HEK293 (cell line): ENCODE results near the gene PRODH2.

Source experiments
- BCL11B ChIP-seq: fragments of 450-650 bp; formaldehyde crosslinking; IDR thresholded peaks from 2 replicates; pipeline ENCODE4 v1.5.1; 2016; ENCODE audit warnings: low read depth, missing biosample characterization, missing genetic modification characterization
- GFI1B ChIP-seq: fragments of 450-650 bp; formaldehyde crosslinking; IDR thresholded peaks from 2 replicates; pipeline ENCODE4 v1.5.1; 2016; ENCODE audit warnings: missing biosample characterization, missing genetic modification characterization
- GLIS2 ChIP-seq: fragments of 450-650 bp; formaldehyde crosslinking; IDR thresholded peaks from 2 replicates; pipeline ENCODE4 v1.5.1; 2016; ENCODE audit warnings: missing biosample characterization, missing genetic modification characterization
- HOXA7 ChIP-seq: sonication (generic); formaldehyde crosslinking; IDR thresholded peaks from 2 replicates; pipeline ENCODE4 v1.8.1; 2022; ENCODE audit warnings: missing genetic modification reagents, borderline replicate concordance
- HOXD13 ChIP-seq: sonication (generic); formaldehyde crosslinking; IDR thresholded peaks from 2 replicates; pipeline ENCODE4 v1.8.0; 2022; ENCODE audit warnings: missing genetic modification reagents, borderline replicate concordance
- IKZF3 ChIP-seq: fragments of 450-650 bp; IDR thresholded peaks from 2 replicates; pipeline ENCODE4 v1.5.0; 2018; ENCODE audit warnings: missing biosample characterization, mild to moderate bottlenecking, missing genetic modification characterization, moderate library complexity
- MZF1 ChIP-seq: fragments of 450-650 bp; formaldehyde crosslinking; IDR thresholded peaks from 2 replicates; pipeline ENCODE4 v1.5.1; 2017; ENCODE audit warnings: missing biosample characterization, missing genetic modification characterization, borderline replicate concordance
- REPIN1 ChIP-seq: fragments of 450-650 bp; formaldehyde crosslinking; IDR thresholded peaks from 2 replicates; pipeline ENCODE4 v1.5.1; 2017; ENCODE audit warnings: missing biosample characterization, missing genetic modification characterization, low read depth
- SP2 ChIP-seq: fragments of 450-650 bp; formaldehyde crosslinking; IDR thresholded peaks from 2 replicates; pipeline ENCODE4 v1.5.1; 2016; ENCODE audit warnings: missing biosample characterization, missing genetic modification characterization
- ZBTB1 ChIP-seq: fragments of 450-650 bp; formaldehyde crosslinking; IDR thresholded peaks from 2 replicates; pipeline ENCODE4 v1.5.1; 2016; ENCODE audit warnings: missing biosample characterization, missing genetic modification characterization
- ZBTB21 ChIP-seq: fragments of 450-650 bp; formaldehyde crosslinking; IDR thresholded peaks from 2 replicates; pipeline ENCODE4 v1.5.1; 2017; ENCODE audit warnings: missing biosample characterization, missing genetic modification characterization
- ZBTB7A ChIP-seq: fragments of 450-650 bp; formaldehyde crosslinking; IDR thresholded peaks from 2 replicates; pipeline ENCODE4 v1.5.1; 2016; ENCODE audit warnings: low read depth, missing biosample characterization, missing genetic modification characterization
- ZNF146 ChIP-seq: fragments of 450-650 bp; formaldehyde crosslinking; IDR thresholded peaks from 2 replicates; pipeline ENCODE4 v1.5.1; 2016; ENCODE audit warnings: missing biosample characterization, missing genetic modification characterization
- ZNF18 ChIP-seq: fragments of 450-650 bp; formaldehyde crosslinking; IDR thresholded peaks from 2 replicates; pipeline ENCODE4 v1.5.1; 2016; ENCODE audit warnings: missing biosample characterization, missing genetic modification characterization
- ZNF221 ChIP-seq: fragments of 450-650 bp; formaldehyde crosslinking; IDR thresholded peaks from 2 replicates; pipeline ENCODE4 v1.5.1; 2017; ENCODE audit warnings: missing biosample characterization, missing genetic modification characterization, borderline replicate concordance
- ZNF350 ChIP-seq: fragments of 450-650 bp; formaldehyde crosslinking; IDR thresholded peaks from 2 replicates; pipeline ENCODE4 v1.5.0; 2017; ENCODE audit warnings: missing biosample characterization, mild to moderate bottlenecking, missing genetic modification characterization
- ZNF433 ChIP-seq: fragments of 450-650 bp; formaldehyde crosslinking; IDR thresholded peaks from 2 replicates; pipeline ENCODE4 v1.5.1; 2016; ENCODE audit warnings: missing biosample characterization, missing genetic modification characterization, low read depth
- ZNF513 ChIP-seq: fragments of 450-650 bp; IDR thresholded peaks from 2 replicates; pipeline ENCODE4 v1.5.1; 2018; ENCODE audit warnings: missing biosample characterization, missing genetic modification characterization
- ZNF529 ChIP-seq: fragments of 450-650 bp; formaldehyde crosslinking; IDR thresholded peaks from 2 replicates; pipeline ENCODE4 v1.5.1; 2017; ENCODE audit warnings: missing genetic modification characterization, missing biosample characterization; ENCODE audit not compliant: insufficient replicate concordance
- ZNF549 ChIP-seq: fragments of 450-650 bp; IDR thresholded peaks from 2 replicates; pipeline ENCODE4 v1.5.1; 2018; ENCODE audit warnings: missing biosample characterization, missing genetic modification characterization, mild to moderate bottlenecking, inconsistent platforms, moderate library complexity
- ZNF558 ChIP-seq: fragments of 450-650 bp; formaldehyde crosslinking; IDR thresholded peaks from 2 replicates; pipeline ENCODE4 v1.5.1; 2016; ENCODE audit warnings: missing biosample characterization, missing genetic modification characterization
- ZNF776 ChIP-seq: fragments of 450-650 bp; formaldehyde crosslinking; IDR thresholded peaks from 2 replicates; pipeline ENCODE4 v1.5.0; 2017; ENCODE audit warnings: missing biosample characterization, missing genetic modification characterization, borderline replicate concordance
- ZNF843 ChIP-seq: fragments of 450-650 bp; formaldehyde crosslinking; IDR thresholded peaks from 2 replicates; pipeline ENCODE4 v1.5.1; 2016; ENCODE audit warnings: missing biosample characterization, missing genetic modification characterization
- ZSCAN16 ChIP-seq: fragments of 450-650 bp; formaldehyde crosslinking; IDR thresholded peaks from 2 replicates; pipeline ENCODE4 v1.5.1; 2016; ENCODE audit warnings: missing biosample characterization, missing genetic modification characterization
- ZSCAN4 ChIP-seq: fragments of 450-650 bp; formaldehyde crosslinking; IDR thresholded peaks from 2 replicates; pipeline ENCODE4 v1.5.1; 2017; ENCODE audit warnings: missing biosample characterization, missing genetic modification characterization
- TF ChIP-seq, protein P1 (sequence below): fragments of 450-650 bp; formaldehyde crosslinking; IDR thresholded peaks from 2 replicates; pipeline ENCODE4 v1.5.1; 2016; ENCODE audit warnings: missing biosample characterization, missing genetic modification characterization
- TF ChIP-seq, protein P2 (sequence below): fragments of 450-650 bp; formaldehyde crosslinking; IDR thresholded peaks from 2 replicates; pipeline ENCODE4 v1.5.1; 2016; ENCODE audit warnings: missing biosample characterization, missing genetic modification characterization
- TF ChIP-seq, protein P3 (sequence below): fragments of 450-650 bp; formaldehyde crosslinking; IDR thresholded peaks from 2 replicates; pipeline ENCODE4 v1.5.1; 2016; ENCODE audit warnings: missing biosample characterization, missing genetic modification characterization

Gene PRODH2

GRCh38 chr19:35757231-35757748 lies 55.4 kb downstream of the PRODH2 start (continued):
- TF ChIP-seq GLIS2 (peak; percentile 97), ZNF549 (tag by site-specific recombination) (no peak), GFI1B (tag by site-specific recombination) (no peak), MZF1 (tag by site-specific recombination) (no peak), BCL11B (tag by site-specific recombination) (peak; percentile 15; the same call in 1 of the 2 replicates), ZNF433 (tag by site-specific recombination) (no peak), ZBTB21 (peak; percentile 79), ZNF843 (tag by site-specific recombination) (no peak), ZSCAN16 (tag by site-specific recombination) (no peak), ZNF776 (tag by site-specific recombination) (no peak), ZBTB1 (tag by site-specific recombination) (no peak), HOXA7 (no peak), ZNF146 (tag by site-specific recombination) (no peak; the same call in 1 of the 2 replicates), ZNF529 (tag by site-specific recombination) (no peak), HOXD13 (no peak), REPIN1 (no peak), SP2 (tag by site-specific recombination) (no peak), ZNF18 (no peak), ZNF558 (0 out of 2 replicates have a peak, but pooled peaks have one; percentile 78), ZBTB7A (no peak), ZNF513 (no peak), ZNF350 (no peak), ZNF221 (tag by site-specific recombination) (no peak), IKZF3 (tag by site-specific recombination) (peak; percentile 91), ZSCAN4 (tag by site-specific recombination) (0 out of 2 replicates have a peak, but pooled peaks have one; percentile 44)
- TF ChIP-seq, protein P1, sequence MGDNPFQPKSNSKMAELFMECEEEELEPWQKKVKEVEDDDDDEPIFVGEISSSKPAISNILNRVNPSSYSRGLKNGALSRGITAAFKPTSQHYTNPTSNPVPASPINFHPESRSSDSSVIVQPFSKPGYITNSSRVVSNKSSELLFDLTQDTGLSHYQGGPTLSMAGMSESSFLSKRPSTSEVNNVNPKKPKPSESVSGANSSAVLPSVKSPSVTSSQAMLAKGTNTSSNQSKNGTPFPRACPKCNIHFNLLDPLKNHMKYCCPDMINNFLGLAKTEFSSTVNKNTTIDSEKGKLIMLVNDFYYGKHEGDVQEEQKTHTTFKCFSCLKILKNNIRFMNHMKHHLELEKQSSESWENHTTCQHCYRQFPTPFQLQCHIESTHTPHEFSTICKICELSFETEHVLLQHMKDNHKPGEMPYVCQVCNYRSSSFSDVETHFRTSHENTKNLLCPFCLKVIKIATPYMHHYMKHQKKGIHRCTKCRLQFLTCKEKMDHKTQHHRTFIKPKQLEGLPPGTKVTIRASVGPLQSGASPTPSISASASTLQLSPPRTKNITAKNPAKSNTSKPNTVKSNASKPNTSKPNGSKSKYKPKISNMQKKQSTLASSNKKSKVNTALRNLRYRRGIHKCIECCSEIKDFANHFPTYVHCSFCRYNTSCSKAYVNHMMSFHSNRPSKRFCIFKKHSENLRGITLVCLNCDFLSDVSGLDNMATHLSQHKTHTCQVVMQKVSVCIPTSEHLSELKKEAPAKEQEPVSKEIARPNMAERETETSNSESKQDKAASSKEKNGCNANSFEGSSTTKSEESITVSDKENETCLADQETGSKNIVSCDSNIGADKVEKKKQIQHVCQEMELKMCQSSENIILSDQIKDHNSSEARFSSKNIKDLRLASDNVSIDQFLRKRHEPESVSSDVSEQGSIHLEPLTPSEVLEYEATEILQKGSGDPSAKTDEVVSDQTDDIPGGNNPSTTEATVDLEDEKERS (tag by site-specific recombination), result peak; percentile 75
- TF ChIP-seq, protein P2, sequence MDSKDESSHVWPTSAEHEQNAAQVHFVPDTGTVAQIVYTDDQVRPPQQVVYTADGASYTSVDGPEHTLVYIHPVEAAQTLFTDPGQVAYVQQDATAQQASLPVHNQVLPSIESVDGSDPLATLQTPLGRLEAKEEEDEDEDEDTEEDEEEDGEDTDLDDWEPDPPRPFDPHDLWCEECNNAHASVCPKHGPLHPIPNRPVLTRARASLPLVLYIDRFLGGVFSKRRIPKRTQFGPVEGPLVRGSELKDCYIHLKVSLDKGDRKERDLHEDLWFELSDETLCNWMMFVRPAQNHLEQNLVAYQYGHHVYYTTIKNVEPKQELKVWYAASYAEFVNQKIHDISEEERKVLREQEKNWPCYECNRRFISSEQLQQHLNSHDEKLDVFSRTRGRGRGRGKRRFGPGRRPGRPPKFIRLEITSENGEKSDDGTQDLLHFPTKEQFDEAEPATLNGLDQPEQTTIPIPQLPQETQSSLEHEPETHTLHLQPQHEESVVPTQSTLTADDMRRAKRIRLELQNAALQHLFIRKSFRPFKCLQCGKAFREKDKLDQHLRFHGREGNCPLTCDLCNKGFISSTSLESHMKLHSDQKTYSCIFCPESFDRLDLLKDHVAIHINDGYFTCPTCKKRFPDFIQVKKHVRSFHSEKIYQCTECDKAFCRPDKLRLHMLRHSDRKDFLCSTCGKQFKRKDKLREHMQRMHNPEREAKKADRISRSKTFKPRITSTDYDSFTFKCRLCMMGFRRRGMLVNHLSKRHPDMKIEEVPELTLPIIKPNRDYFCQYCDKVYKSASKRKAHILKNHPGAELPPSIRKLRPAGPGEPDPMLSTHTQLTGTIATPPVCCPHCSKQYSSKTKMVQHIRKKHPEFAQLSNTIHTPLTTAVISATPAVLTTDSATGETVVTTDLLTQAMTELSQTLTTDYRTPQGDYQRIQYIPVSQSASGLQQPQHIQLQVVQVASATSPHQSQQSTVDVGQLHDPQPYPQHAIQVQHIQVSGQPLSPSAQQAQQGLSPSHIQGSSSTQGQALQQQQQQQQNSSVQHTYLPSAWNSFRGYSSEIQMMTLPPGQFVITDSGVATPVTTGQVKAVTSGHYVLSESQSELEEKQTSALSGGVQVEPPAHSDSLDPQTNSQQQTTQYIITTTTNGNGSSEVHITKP (tag by site-specific recombination), result peak; percentile 61; the same call in 1 of the 2 replicates
- TF ChIP-seq, protein P3, sequence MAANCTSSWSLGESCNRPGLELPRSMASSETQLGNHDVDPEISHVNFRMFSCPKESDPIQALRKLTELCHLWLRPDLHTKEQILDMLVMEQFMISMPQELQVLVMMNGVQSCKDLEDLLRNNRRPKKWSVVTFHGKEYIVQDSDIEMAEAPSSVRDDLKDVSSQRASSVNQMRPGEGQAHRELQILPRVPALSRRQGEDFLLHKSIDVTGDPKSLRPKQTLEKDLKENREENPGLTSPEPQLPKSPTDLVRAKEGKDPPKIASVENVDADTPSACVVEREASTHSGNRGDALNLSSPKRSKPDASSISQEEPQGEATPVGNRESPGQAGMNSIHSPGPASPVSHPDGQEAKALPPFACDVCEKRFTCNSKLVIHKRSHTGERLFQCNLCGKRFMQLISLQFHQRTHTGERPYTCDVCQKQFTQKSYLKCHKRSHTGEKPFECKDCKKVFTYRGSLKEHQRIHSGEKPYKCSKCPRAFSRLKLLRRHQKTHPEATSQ (tag by site-specific recombination), result 0 out of 2 replicates have a peak, but pooled peaks have one; percentile 64
